Measurements from ENCODE around the gene NELL1. TPM values are rescaled to one million over a fixed set of nuclear protein-coding genes. Genes with fewer than 3 reads are reported as not detected.

Gene NELL1
- total and polyA plus RNA-seq, 4 donors: 0.05 to 0.31 (median 0.12) TPM; not detected in 1

GRCh38 chr11:21198498-21198897, 529.1 kb downstream of the NELL1 start:
- 76 to 80% methylated on average over 3 of the region's 3 CpGs for WGBS, 2 donors
- no peak for DNase-seq
- peaks cover 0 to 2% (median 0%) of the 10 kb centered on the region in 4 donors for H3K9me3 ChIP-seq (ENCODE audit: control insufficient read depth in 4 of 4, insufficient read depth in 3 of 4, low read length in 3 of 4)
- H3K27me3 ChIP-seq (ENCODE audit: control insufficient read depth in 3 of 3, insufficient read depth in 3 of 3, low read length in 2 of 3): no peaks in the 10 kb centered on the region
- H3K4me1 ChIP-seq (ENCODE audit: control insufficient read depth in 5 of 5, insufficient read depth in 5 of 5, low read length in 5 of 5): no peaks in the 10 kb centered on the region
- no peak overlapping the region for H3K27ac ChIP-seq (ENCODE audit: low read depth in 1 of 2, low read length in 1 of 2)
- H3K36me3 ChIP-seq (ENCODE audit: control insufficient read depth in 4 of 4, insufficient read depth in 4 of 4, low read length in 4 of 4): no peaks in the 10 kb centered on the region
- ATAC-seq (ENCODE audit: insufficient read depth, low FRiP score): no peak
- no peak overlapping the region for H3K9ac ChIP-seq (ENCODE audit: insufficient read depth in 1 of 2, low read length in 2 of 2)
- H3K4me3 ChIP-seq: no peak overlapping the region
- no peak for TF ChIP-seq CTCF (IDR thresholded peaks at IDR 0.05; ENCODE audit: control extremely low read depth, extremely low read depth)

GRCh38 chr11:21205205-21205604, 535.8 kb downstream of the NELL1 start:
- DNase-seq: no peak
- H3K27me3 ChIP-seq (ENCODE audit: control insufficient read depth in 3 of 3, insufficient read depth in 3 of 3, low read length in 2 of 3): no peaks in the 10 kb centered on the region
- 77 to 84% methylated on average over 8 of the region's 8 CpGs for WGBS, 2 donors
- ATAC-seq (ENCODE audit: insufficient read depth, low FRiP score): no peak
- no peaks in the 10 kb centered on the region for H3K4me1 ChIP-seq (ENCODE audit: control insufficient read depth in 5 of 5, insufficient read depth in 5 of 5, low read length in 5 of 5)
- peaks cover 0 to 7% (median 0%) of the 10 kb centered on the region in 4 donors for H3K9me3 ChIP-seq (ENCODE audit: control insufficient read depth in 4 of 4, insufficient read depth in 3 of 4, low read length in 3 of 4)
- no peak for TF ChIP-seq CTCF (IDR thresholded peaks at IDR 0.05; ENCODE audit: control extremely low read depth, extremely low read depth)
- H3K4me3 ChIP-seq: no peak overlapping the region
- H3K36me3 ChIP-seq (ENCODE audit: control insufficient read depth in 4 of 4, insufficient read depth in 4 of 4, low read length in 4 of 4): no peaks in the 10 kb centered on the region
- no peak overlapping the region for H3K27ac ChIP-seq (ENCODE audit: low read depth in 1 of 2, low read length in 1 of 2)
- H3K9ac ChIP-seq (ENCODE audit: insufficient read depth in 1 of 2, low read length in 2 of 2): no peak overlapping the region

GRCh38 chr11:21225860-21226259, 556.5 kb downstream of the NELL1 start:
- ATAC-seq (ENCODE audit: insufficient read depth, low FRiP score): no peak
- H3K36me3 ChIP-seq (ENCODE audit: control insufficient read depth in 4 of 4, insufficient read depth in 4 of 4, low read length in 4 of 4): no peaks in the 10 kb centered on the region
- no peaks in the 10 kb centered on the region for H3K27me3 ChIP-seq (ENCODE audit: control insufficient read depth in 3 of 3, insufficient read depth in 3 of 3, low read length in 2 of 3)
- DNase-seq: no peak
- TF ChIP-seq CTCF (IDR thresholded peaks at IDR 0.05; ENCODE audit: control extremely low read depth, extremely low read depth): no peak
- H3K4me1 ChIP-seq (ENCODE audit: control insufficient read depth in 5 of 5, insufficient read depth in 5 of 5, low read length in 5 of 5): no peaks in the 10 kb centered on the region
- WGBS, 2 donors: 92 to 93% methylated on average over 3 of the region's 3 CpGs
- H3K4me3 ChIP-seq: no peak overlapping the region
- H3K27ac ChIP-seq (ENCODE audit: low read depth in 1 of 2, low read length in 1 of 2): no peak overlapping the region
- H3K9ac ChIP-seq (ENCODE audit: insufficient read depth in 1 of 2, low read length in 2 of 2): no peak overlapping the region
- H3K9me3 ChIP-seq (ENCODE audit: control insufficient read depth in 4 of 4, insufficient read depth in 3 of 4, low read length in 3 of 4): peaks cover 0 to 2% (median 0%) of the 10 kb centered on the region in 4 donors

- Histone ChIP-seq H3K9ac (ENCODE audit: insufficient read depth in 1 of 2, low read length in 2 of 2) (no peak overlapping the region), H3K36me3 (ENCODE audit: control insufficient read depth in 4 of 4, insufficient read depth in 4 of 4, low read length in 4 of 4) (no peaks in the 10 kb centered on the region), H3K27me3 (ENCODE audit: control insufficient read depth in 3 of 3, insufficient read depth in 3 of 3, low read length in 2 of 3) (no peaks in the 10 kb centered on the region), H3K27ac (ENCODE audit: low read depth in 1 of 2, low read length in 1 of 2) (no peak overlapping the region), H3K4me3 (no peak overlapping the region), H3K4me1 (ENCODE audit: control insufficient read depth in 5 of 5, insufficient read depth in 5 of 5, low read length in 5 of 5) (no peaks in the 10 kb centered on the region), H3K9me3 (ENCODE audit: control insufficient read depth in 4 of 4, insufficient read depth in 3 of 4, low read length in 3 of 4) (peaks cover 0 to 2% (median 0%) of the 10 kb centered on the region in 4 donors)
- no peak for TF ChIP-seq CTCF (IDR thresholded peaks at IDR 0.05; ENCODE audit: control extremely low read depth, extremely low read depth)
- WGBS, 2 donors: 94 to 98% methylated on average over 9 of the region's 9 CpGs
- DNase-seq (no peak), ATAC-seq (ENCODE audit: insufficient read depth, low FRiP score) (no peak)
Observed at GRCh38 chr11:21229224-21229623, 559.8 kb downstream of the NELL1 start.
